Prostate gland (tissue), 2 donors: Measurements from ENCODE around the gene TMEM178B. TPM values are rescaled to one million over a fixed set of nuclear protein-coding genes. Genes with fewer than 3 reads are reported as not detected.
"Not testable (repeated sequence)": the region's sequence is repeated elsewhere in the genome, so short reads cannot be mapped to it uniquely, and the experiment has no call there.

Source experiments
- DNase-seq: peaks from one replicate; pipeline ENCODE4 v3.0.0-alpha.2; 2019; ENCODE audit warnings: low spot score
- H3K27ac ChIP-seq, 2 donors: fragments of 200-600 bp; sonication (generic); 2 replicates each; pipeline ENCODE4 v1.5.1; 2017 to 2019
- H3K27me3 ChIP-seq: fragments of 200-600 bp; sonication (generic); replicated peaks from 2 replicates; pipeline ENCODE4 v1.5.1; 2019; ENCODE audit not compliant: insufficient read depth
- H3K36me3 ChIP-seq, 2 donors: fragments of 200-600 bp; sonication (generic); 1 replicate in 1 of 2; 2 replicates in 1 of 2; pipeline versions ENCODE4 v1.5.1 to v1.8.1; 2017 to 2019
- H3K4me1 ChIP-seq: fragments of 200-600 bp; sonication (generic); replicated peaks from 2 replicates; pipeline ENCODE4 v1.5.1; 2019
- H3K4me3 ChIP-seq, 2 donors: fragments of 200-600 bp; sonication (generic); 2 replicates each; pipeline ENCODE4 v1.5.1; 2017 to 2019
- H3K9me3 ChIP-seq: fragments of 200-600 bp; sonication (generic); 2 replicates; pipeline ENCODE4 v1.5.1; 2017
- CTCF ChIP-seq, 4 experiments: fragments of 200-600 bp in 2 of 4; fragments of 450-650 bp in 2 of 4; sonication (generic) in 2 of 4; IDR thresholded peaks; 1 replicate in 3 of 4; 2 replicates in 1 of 4; pipeline ENCODE4 v1.5.1; 2016 to 2019; ENCODE audit warnings: antibody characterized with exemption in 4 of 4, mild to moderate bottlenecking in 2 of 4, moderate library complexity in 2 of 4
- POLR2A ChIP-seq: fragments of 450-650 bp; IDR thresholded peaks from one replicate; pipeline ENCODE4 v1.6.1; 2016; ENCODE audit warnings: antibody characterized with exemption, mild to moderate bottlenecking
- POLR2AphosphoS5 ChIP-seq: sonication (generic); formaldehyde crosslinking; IDR thresholded peaks from one replicate; pipeline ENCODE4 v1.6.1; 2017; ENCODE audit warnings: antibody characterized with exemption
- WGBS: methylation state at CpG from one replicate; pipeline ENCODE4 v1.1.5; 2018; 5-methylcytosine and 5-hydroxymethylcytosine counted together
- intact Hi-C: fragments of 100-400 bp; cut with DNase I; formaldehyde crosslinking; loops from one replicate; pipeline ENCODE4 v1.14.2; 2022
- total RNA-seq, 2 donors: library from RNA; depleted of rRNA; stranded (reverse); fragments of >200 nt; gene quantifications; one replicate each; pipeline ENCODE4 v1.1.0, GENCODE V29; 2016

The TMEM178B gene
- total RNA-seq, 2 donors from 2014 or later: 3.4 to 5.2 TPM

- no peak for DNase-seq
- Histone ChIP-seq H3K36me3 (no peaks in the 10 kb centered on the region), H3K9me3 (no peaks in the 10 kb centered on the region), H3K4me3 (no peak overlapping the region), H3K27me3 (no peaks in the 10 kb centered on the region), H3K4me1 (no peaks in the 10 kb centered on the region), H3K27ac (no peak overlapping the region)
- WGBS: 78% methylated on average over 4 of the region's 4 CpGs
- TF ChIP-seq CTCF (IDR thresholded peaks at IDR 0.05): no peak
- TF ChIP-seq POLR2AphosphoS5: no peak
- no peak for TF ChIP-seq POLR2A
- intact Hi-C loops: no loop called here
Observed at GRCh38 chr7:141189231-141189630, 115.4 kb downstream of the TMEM178B start.

GRCh38 chr7:141190495-141190894 is 116.6 kb downstream of the TMEM178B start:
- Histone ChIP-seq H3K36me3 (no peaks in the 10 kb centered on the region), H3K27me3 (no peaks in the 10 kb centered on the region), H3K9me3 (no peaks in the 10 kb centered on the region), H3K27ac (no peak overlapping the region), H3K4me3 (no peak overlapping the region), H3K4me1 (no peaks in the 10 kb centered on the region)
- no peak for DNase-seq
- TF ChIP-seq CTCF (IDR thresholded peaks at IDR 0.05): no peak
- no peak for TF ChIP-seq POLR2A
- TF ChIP-seq POLR2AphosphoS5: no peak
- intact Hi-C loops: no loop called here
- 69% methylated on average over 5 of the region's 5 CpGs for WGBS

- Histone ChIP-seq H3K27me3 (no peaks in the 10 kb centered on the region), H3K4me3 (no peak overlapping the region), H3K9me3 (no peaks in the 10 kb centered on the region), H3K27ac (no peak overlapping the region), H3K4me1 (no peaks in the 10 kb centered on the region), H3K36me3 (no peaks in the 10 kb centered on the region)
- TF ChIP-seq POLR2AphosphoS5 (no peak), POLR2A (no peak), CTCF (IDR thresholded peaks at IDR 0.05) (no peak)
- WGBS: 91% methylated on average over 3 of the region's 3 CpGs
- DNase-seq: no peak
- intact Hi-C loops: no loop called here
Observed at GRCh38 chr7:141191277-141191676, 117.4 kb downstream of the TMEM178B start.

GRCh38 chr7:141193066-141193465 is 119.2 kb downstream of the TMEM178B start:
- intact Hi-C loops: no loop called here
- H3K4me1 ChIP-seq: no peaks in the 10 kb centered on the region
- TF ChIP-seq CTCF (IDR thresholded peaks at IDR 0.05) (no peak), POLR2A (no peak), POLR2AphosphoS5 (no peak)
- H3K27ac ChIP-seq: no peak overlapping the region
- H3K9me3 ChIP-seq: no peaks in the 10 kb centered on the region
- no peak for DNase-seq
- H3K4me3 ChIP-seq: no peak overlapping the region
- 69% methylated on average over 4 of the region's 4 CpGs for WGBS
- no peaks in the 10 kb centered on the region for H3K36me3 ChIP-seq
- no peaks in the 10 kb centered on the region for H3K27me3 ChIP-seq

DNA sequence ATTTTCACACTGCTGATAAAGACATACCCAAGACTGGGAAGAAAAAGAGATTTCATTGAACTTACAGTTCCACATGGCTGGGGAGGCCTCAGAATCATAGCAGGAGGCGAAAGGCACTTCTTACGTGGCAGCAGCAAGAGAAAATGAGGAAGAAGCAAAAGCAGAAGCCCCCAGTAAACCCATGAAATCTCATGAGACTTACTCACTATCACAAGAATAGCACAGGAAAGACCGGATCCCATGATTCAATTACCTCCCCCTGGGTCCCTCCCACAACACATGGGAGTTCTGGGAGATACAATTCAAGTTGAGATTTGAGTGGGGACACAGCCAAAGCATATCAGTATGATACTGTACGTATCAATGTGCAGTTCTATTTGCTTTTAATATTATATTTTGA is 121.9 kb downstream of the TMEM178B start:
- H3K4me3 ChIP-seq, H3K9me3 ChIP-seq, H3K27me3 ChIP-seq, intact Hi-C loops, H3K27ac ChIP-seq, H3K4me1 ChIP-seq, H3K36me3 ChIP-seq, DNase-seq: not testable (repeated sequence)
- 76% methylated on average over 4 of the region's 4 CpGs for WGBS
